A549 treated with AZD2906 at 1 μM for 4 hours (cell line): ENCODE data around the gene IL1F10. TPM values are rescaled to one million over a fixed set of nuclear protein-coding genes. Genes with fewer than 3 reads are reported as not detected.

Experiments used
- total RNA-seq: library from RNA; stranded (reverse); fragments of 200-300 nt; extraction: Qiagen RNA extraction; gene quantifications from 5 replicates; pipeline ENCODE4 v1.2.3, GENCODE V29; 2022

The IL1F10 gene, protein sequence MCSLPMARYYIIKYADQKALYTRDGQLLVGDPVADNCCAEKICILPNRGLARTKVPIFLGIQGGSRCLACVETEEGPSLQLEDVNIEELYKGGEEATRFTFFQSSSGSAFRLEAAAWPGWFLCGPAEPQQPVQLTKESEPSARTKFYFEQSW
- total RNA-seq: 0.09 to 0.24 TPM in 2 of 5 replicates, not detected in the others

GRCh38 chr2:113067681-113068080, at the start of gene IL1F10:
TSS of gene IL1F10 (plus strand) at chr2:113067970. CDS start at chr2:113072739, 4,769 bp downstream.

GRCh38 chr2:113052396-113052917, 15.3 kb upstream of the IL1F10 start, which contains the start of gene IL36B:
TSS of gene IL36B (minus strand) at chr2:113052867.

DNA sequence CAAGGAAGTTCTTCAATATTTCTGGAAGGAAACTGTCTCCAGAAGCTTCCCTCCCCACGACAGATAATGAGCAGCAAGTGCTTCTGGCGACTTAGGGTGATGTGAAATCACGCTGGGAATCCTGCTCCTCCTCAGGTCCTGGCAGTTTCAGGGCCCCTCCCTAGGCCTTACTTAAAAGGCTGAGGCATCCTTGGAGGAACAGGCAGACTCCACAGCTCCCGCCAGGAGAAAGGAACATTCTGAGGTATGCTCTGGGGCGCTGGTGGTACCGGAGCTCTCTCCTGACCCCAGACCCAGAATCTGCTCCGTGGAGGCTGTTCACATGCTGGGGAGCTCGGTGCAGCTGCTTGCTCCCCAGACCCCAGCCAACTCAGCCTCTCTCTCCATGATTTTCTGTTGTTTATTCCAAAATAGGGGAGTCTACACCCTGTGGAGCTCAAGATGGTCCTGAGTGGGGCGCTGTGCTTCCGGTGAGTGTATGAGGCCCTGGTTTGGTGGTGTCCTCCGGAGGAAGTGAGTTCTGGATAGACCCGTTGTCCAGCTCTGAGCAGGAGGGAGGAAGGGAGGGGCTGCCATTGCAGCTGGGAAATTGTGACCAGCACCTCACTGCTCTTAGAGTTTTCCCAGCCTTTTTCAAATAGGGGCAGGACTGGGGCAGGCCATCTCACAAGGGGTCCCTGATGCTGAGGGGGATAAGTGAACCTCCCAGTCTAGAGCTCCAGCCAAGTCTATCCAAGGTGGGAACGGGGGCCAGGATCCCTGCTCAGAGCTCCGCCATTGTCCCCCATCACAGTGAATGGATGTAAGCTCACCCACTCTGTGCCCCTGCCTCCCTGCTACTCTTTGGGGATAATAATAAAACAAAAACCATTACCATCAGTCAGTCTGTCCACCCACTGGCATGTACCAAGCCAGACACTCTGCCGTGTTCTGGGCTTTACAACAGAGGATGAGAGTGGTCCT, 8.5 kb upstream of the IL1F10 start, which contains the start of gene IL36RN:
Gene IL36RN, plus strand, starts transcription at position 201 of the 963 bp plus-strand sequence. Its CDS starts 241 bp downstream, at position 442.

Other genes starting within 250 kb of the IL1F10 start
- 0.07 to 0.21 TPM (median 0.14 TPM) in 5 replicates for gene IL1B, start 231.2 kb upstream of the IL1F10 start, total RNA-seq
- gene IL37, start 156.8 kb upstream of the IL1F10 start, total RNA-seq: not detected in 5 replicates
- not detected in 5 replicates for gene IL36G, start 90.0 kb upstream of the IL1F10 start, total RNA-seq
- not detected in 5 replicates for gene IL36A, start 62.5 kb upstream of the IL1F10 start, total RNA-seq
- gene IL36B, start 15.1 kb upstream of the IL1F10 start, total RNA-seq: 0.11 to 0.14 TPM in 2 of 5 replicates, not detected in the others
- 0.02 to 0.11 TPM (median 0.02 TPM) in 3 of 5 replicates, not detected in the others for gene IL36RN, start 8.8 kb upstream of the IL1F10 start, total RNA-seq
- gene IL1RN, start 59.6 kb downstream of the IL1F10 start, total RNA-seq: 0.16 to 0.37 TPM (median 0.33 TPM) in 5 replicates
- 12.3 to 15.0 TPM (median 13.6 TPM) in 5 replicates for gene PSD4, start 106.0 kb downstream of the IL1F10 start, total RNA-seq
- gene PAX8, start 211.0 kb downstream of the IL1F10 start, total RNA-seq: 0.51 to 0.98 TPM (median 0.76 TPM) in 5 replicates